ENCODE measurements around the gene UBE2J2. TPM values are rescaled to one million over a fixed set of nuclear protein-coding genes. Genes with fewer than 3 reads are reported as not detected.

The UBE2J2 gene
- polyA plus RNA-seq, 1 of the 3 experiments (the other 2 are of a cell fraction), result 47.5 TPM

DNA sequence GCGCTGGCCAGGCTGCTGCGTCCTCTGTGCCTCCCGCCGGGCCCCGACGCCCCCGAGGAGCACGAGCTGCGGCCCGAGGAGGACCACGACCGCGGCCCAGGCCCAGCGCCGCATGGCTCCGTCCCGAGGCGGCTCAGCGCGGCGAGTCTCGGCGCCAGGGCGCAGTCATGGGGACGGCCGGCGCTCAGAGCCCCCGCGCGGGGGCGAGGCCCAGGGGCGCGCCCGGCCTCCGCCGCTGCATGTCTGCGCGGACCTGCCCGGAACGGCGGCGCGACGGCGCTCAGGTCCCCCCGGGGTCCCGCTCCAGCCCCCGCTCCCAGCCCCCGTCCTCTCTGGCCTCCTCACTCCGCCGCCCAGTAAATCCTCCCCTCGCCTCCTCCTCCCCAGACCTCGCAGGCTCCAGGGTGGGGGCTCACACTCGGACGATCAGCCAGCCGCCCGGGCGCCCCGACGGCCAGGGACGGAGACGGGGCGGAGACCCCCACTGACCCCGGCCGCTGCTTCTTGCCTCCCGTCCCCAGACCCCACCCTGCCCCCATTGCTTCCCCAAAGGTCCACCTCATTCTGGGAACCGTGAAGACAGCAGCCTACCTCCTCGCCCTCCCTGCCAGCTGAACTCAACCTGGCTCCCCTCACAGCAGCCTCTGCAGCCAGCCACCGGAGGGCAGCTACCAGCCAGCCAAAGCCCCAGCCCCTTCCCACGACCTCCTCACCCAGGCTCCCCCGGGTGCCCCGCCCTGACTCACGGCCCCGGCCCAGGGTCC is 26.9 kb downstream of the UBE2J2 start, which contains the start of gene C1QTNF12:
Gene C1QTNF12, minus strand, starts transcription at position 146 of the 764 bp plus-strand sequence. Its CDS starts 32 bp downstream, at position 114.
- Histone ChIP-seq H3K79me2 (ENCODE audit: insufficient read depth) (no peaks in the 10 kb centered on the region), H3K9me2 (no peaks in the 10 kb centered on the region), H3K9me3 (no peaks in the 10 kb centered on the region), H3K36me3 (replicated peaks in 1 of 2; ENCODE audit: control insufficient read depth in 1 of 2, insufficient read depth in 2 of 2, low read length in 1 of 2) (no peaks in the 10 kb centered on the region), H4K20me1 (ENCODE audit: insufficient read depth) (no peaks in the 10 kb centered on the region), H3K27me3 (ENCODE audit: insufficient read depth) (no peaks in the 10 kb centered on the region), H3K4me1 (ENCODE audit: control insufficient read depth in 1 of 2, insufficient read depth in 2 of 2, low read depth in 1 of 2, low read length in 1 of 2) (no peaks in the 10 kb centered on the region; a peak in 1 of 4 replicates), H3K27ac (ENCODE audit: low read depth in 2 of 2, low read length in 1 of 2) (no peak within 1 kb of the TSS), H3F3A (replicated peaks; ENCODE audit: insufficient read depth) (no peaks in the 10 kb centered on the region), H3K4me3 (ENCODE audit: low read depth in 2 of 2, low read length in 1 of 2) (no peak within 1 kb of the TSS), H2AFZ (ENCODE audit: low read depth) (no peak within 1 kb of the TSS), H3K9ac (no peak within 1 kb of the TSS), H3K4me2 (no peak within 1 kb of the TSS)
- WGBS (ENCODE audit: low lambda C conversion rate), result 0% methylated on average over 1 of the region's 74 CpGs
- DNase-seq, result peak; percentile 65
- CTCF ChIA-PET, result interaction anchor here (1.2 to 3.3 kb wide), 3 partner anchors 8 to 124 kb away, joined by 3 to 19 read pairs (median 3); no protein-coding TSS in a partner anchor
- TF ChIP-seq, protein P1, sequence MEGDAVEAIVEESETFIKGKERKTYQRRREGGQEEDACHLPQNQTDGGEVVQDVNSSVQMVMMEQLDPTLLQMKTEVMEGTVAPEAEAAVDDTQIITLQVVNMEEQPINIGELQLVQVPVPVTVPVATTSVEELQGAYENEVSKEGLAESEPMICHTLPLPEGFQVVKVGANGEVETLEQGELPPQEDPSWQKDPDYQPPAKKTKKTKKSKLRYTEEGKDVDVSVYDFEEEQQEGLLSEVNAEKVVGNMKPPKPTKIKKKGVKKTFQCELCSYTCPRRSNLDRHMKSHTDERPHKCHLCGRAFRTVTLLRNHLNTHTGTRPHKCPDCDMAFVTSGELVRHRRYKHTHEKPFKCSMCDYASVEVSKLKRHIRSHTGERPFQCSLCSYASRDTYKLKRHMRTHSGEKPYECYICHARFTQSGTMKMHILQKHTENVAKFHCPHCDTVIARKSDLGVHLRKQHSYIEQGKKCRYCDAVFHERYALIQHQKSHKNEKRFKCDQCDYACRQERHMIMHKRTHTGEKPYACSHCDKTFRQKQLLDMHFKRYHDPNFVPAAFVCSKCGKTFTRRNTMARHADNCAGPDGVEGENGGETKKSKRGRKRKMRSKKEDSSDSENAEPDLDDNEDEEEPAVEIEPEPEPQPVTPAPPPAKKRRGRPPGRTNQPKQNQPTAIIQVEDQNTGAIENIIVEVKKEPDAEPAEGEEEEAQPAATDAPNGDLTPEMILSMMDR (IDR thresholded peaks at IDR 0.05), result no peak
- TF ChIP-seq FOSL2 (IDR thresholded peaks at IDR 0.05; ENCODE audit: borderline replicate concordance, low read depth) (no peak), FOXJ3 (CRISPR knock-in tag; IDR thresholded peaks at IDR 0.05) (no peak), MXI1 (IDR thresholded peaks at IDR 0.05; ENCODE audit: low read depth, low read length) (no peak), NRF1 (IDR thresholded peaks at IDR 0.05; ENCODE audit: low read depth, low read length) (no peak), EP300 (IDR thresholded peaks at IDR 0.05; ENCODE audit: borderline replicate concordance in 1 of 2, low read depth in 1 of 2, low read length in 1 of 2) (no peak), MEF2A (IDR thresholded peaks at IDR 0.05; ENCODE audit: borderline replicate concordance, low read depth) (no peak), FOXM1 (IDR thresholded peaks at IDR 0.05; ENCODE audit: low read depth) (no peak), YY1 (IDR thresholded peaks at IDR 0.05; ENCODE audit: low read depth) (no peak), POLR2AphosphoS5 (IDR thresholded peaks at IDR 0.05; ENCODE audit: low read depth, low read length) (no peak), JUND (IDR thresholded peaks at IDR 0.05) (no peak), SIN3A (IDR thresholded peaks at IDR 0.05; ENCODE audit: borderline replicate concordance, low read depth, low read length) (no peak), EZH2phosphoT487 (IDR thresholded peaks at IDR 0.05; ENCODE audit: borderline replicate concordance, low read depth) (no peak)
- TF ChIP-seq, protein P2, sequence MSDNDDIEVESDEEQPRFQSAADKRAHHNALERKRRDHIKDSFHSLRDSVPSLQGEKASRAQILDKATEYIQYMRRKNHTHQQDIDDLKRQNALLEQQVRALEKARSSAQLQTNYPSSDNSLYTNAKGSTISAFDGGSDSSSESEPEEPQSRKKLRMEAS (IDR thresholded peaks at IDR 0.05; ENCODE audit: low read depth), result no peak
- TF ChIP-seq, protein P3, sequence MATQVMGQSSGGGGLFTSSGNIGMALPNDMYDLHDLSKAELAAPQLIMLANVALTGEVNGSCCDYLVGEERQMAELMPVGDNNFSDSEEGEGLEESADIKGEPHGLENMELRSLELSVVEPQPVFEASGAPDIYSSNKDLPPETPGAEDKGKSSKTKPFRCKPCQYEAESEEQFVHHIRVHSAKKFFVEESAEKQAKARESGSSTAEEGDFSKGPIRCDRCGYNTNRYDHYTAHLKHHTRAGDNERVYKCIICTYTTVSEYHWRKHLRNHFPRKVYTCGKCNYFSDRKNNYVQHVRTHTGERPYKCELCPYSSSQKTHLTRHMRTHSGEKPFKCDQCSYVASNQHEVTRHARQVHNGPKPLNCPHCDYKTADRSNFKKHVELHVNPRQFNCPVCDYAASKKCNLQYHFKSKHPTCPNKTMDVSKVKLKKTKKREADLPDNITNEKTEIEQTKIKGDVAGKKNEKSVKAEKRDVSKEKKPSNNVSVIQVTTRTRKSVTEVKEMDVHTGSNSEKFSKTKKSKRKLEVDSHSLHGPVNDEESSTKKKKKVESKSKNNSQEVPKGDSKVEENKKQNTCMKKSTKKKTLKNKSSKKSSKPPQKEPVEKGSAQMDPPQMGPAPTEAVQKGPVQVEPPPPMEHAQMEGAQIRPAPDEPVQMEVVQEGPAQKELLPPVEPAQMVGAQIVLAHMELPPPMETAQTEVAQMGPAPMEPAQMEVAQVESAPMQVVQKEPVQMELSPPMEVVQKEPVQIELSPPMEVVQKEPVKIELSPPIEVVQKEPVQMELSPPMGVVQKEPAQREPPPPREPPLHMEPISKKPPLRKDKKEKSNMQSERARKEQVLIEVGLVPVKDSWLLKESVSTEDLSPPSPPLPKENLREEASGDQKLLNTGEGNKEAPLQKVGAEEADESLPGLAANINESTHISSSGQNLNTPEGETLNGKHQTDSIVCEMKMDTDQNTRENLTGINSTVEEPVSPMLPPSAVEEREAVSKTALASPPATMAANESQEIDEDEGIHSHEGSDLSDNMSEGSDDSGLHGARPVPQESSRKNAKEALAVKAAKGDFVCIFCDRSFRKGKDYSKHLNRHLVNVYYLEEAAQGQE (IDR thresholded peaks at IDR 0.05; ENCODE audit: low read depth, low read length), result no peak
- POLR2A ChIA-PET, result no interaction called here

Measured in SK-N-SH (cell line).